CD8-positive, alpha-beta memory T cell (primary cell): Measurements from ENCODE around the gene EDA. TPM values are rescaled to one million over a fixed set of nuclear protein-coding genes. Genes with fewer than 3 reads are reported as not detected.

Experiments used
- CTCF ChIA-PET: fragments of 350-600 bp; sonication (Branson Sonifier 250); formaldehyde crosslinking; loops from one replicate; lab custom pipeline; 2021; ENCODE audit warnings: antibody characterized with exemption; lab: Charles Lee
- POLR2A ChIA-PET: fragments of 350-600 bp; sonication (Branson Sonifier 250); formaldehyde crosslinking; loops from one replicate; lab custom pipeline; 2021; ENCODE audit warnings: antibody characterized with exemption; lab: Charles Lee
- DNase-seq, 5 donors: peaks; one replicate each; pipeline versions ENCODE4 v3.0.0 to v3.0.0-alpha.2; 2020 to 2022; ENCODE audit warnings: mixed read lengths in 1 of 5
- H3K27ac ChIP-seq: one replicate; pipeline ENCODE4 v1.7.0; 2013; ENCODE audit warnings: low read depth, mild to moderate bottlenecking, low read length, moderate library complexity
- H3K27me3 ChIP-seq: 2 replicates; pipeline ENCODE4 v1.7.0; 2013; ENCODE audit warnings: low read length, mild to moderate bottlenecking; ENCODE audit not compliant: insufficient read depth, poor library complexity, severe bottlenecking
- H3K36me3 ChIP-seq: 2 replicates; pipeline ENCODE4 v1.7.0; 2013; ENCODE audit warnings: mild to moderate bottlenecking, low read length, moderate library complexity; ENCODE audit not compliant: insufficient read depth
- H3K4me1 ChIP-seq: 2 replicates; pipeline ENCODE4 v1.7.0; 2013; ENCODE audit warnings: mild to moderate bottlenecking, low read length, moderate library complexity; ENCODE audit not compliant: insufficient read depth
- H3K4me3 ChIP-seq: 2 replicates; pipeline ENCODE4 v1.7.0; 2013; ENCODE audit warnings: mild to moderate bottlenecking, low read length
- H3K9me3 ChIP-seq: 2 replicates; pipeline ENCODE4 v1.7.0; 2013; ENCODE audit warnings: mild to moderate bottlenecking, low read length
- H3K27ac Mint-ChIP-seq, 8 donors: one replicate each; pipeline ENCODE4 v1.8.0; 2020 to 2021; ENCODE audit warnings: mixed read lengths in 8 of 8, mild to moderate bottlenecking in 6 of 8, inconsistent platforms in 3 of 8, moderate library complexity in 3 of 8
- H3K27me3 Mint-ChIP-seq, 2 donors: one replicate each; pipeline ENCODE4 v1.8.0; 2020 to 2021; ENCODE audit warnings: mixed read lengths in 2 of 2, mild to moderate bottlenecking in 1 of 2, moderate library complexity in 1 of 2
- H3K36me3 Mint-ChIP-seq, 3 donors: one replicate each; pipeline ENCODE4 v1.8.0; 2020 to 2021; ENCODE audit warnings: mixed read lengths in 3 of 3, inconsistent platforms in 1 of 3, mild to moderate bottlenecking in 1 of 3
- H3K4me1 Mint-ChIP-seq, 3 donors: one replicate each; pipeline ENCODE4 v1.8.0; 2020 to 2021; ENCODE audit warnings: mixed read lengths in 3 of 3, inconsistent platforms in 1 of 3, mild to moderate bottlenecking in 1 of 3
- H3K4me3 Mint-ChIP-seq, 7 donors: one replicate each; pipeline ENCODE4 v1.8.0; 2020 to 2021; ENCODE audit warnings: mixed read lengths in 7 of 7, mild to moderate bottlenecking in 6 of 7, moderate library complexity in 4 of 7, inconsistent platforms in 2 of 7
- H3K9me3 Mint-ChIP-seq, 5 donors: one replicate each; pipeline ENCODE4 v1.8.0; 2020 to 2022; ENCODE audit warnings: mixed read lengths in 5 of 5, mild to moderate bottlenecking in 3 of 5, moderate library complexity in 2 of 5, inconsistent platforms in 1 of 5
- polyA plus RNA-seq: library from polyadenylated mRNA; unstranded; fragments of 300-500 nt; fragmentation: Illumina TruSeq; gene quantifications from one replicate; pipeline ENCODE4 v1.2.3, GENCODE V29; 2021
- total RNA-seq, 2 experiments: library from RNA; stranded (reverse); gene quantifications; one replicate each; pipeline ENCODE4 v1.2.3, GENCODE V29; 2021

Gene EDA
- total and polyA plus RNA-seq, 3 experiments from 2014 or later, result 0.53 to 1.1 (median 0.57) TPM

DNA sequence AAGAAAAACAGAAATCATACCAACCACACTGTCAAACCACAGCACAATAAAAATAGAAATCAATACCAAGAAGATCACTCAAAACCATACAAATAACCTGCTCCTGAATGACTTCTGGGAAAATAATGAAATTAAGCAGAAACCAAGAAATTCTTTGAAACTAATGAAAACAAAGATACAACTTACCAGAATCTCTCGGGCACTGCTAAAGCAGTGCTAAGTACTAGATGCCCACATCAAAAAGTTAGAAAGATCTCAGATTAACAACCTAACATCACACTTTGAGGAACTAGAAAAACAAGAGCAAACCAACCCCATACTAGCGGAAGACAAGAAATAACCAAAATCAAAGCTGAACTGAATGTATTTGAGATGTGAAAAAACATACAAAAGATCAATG lies 400.6 kb downstream of the EDA start:
- ChIA-PET CTCF (no interaction called here), POLR2A (no interaction called here)
- peaks cover 5 to 15% of the 10 kb centered on the region in 2 donors for H3K27me3 Mint-ChIP-seq

DNA sequence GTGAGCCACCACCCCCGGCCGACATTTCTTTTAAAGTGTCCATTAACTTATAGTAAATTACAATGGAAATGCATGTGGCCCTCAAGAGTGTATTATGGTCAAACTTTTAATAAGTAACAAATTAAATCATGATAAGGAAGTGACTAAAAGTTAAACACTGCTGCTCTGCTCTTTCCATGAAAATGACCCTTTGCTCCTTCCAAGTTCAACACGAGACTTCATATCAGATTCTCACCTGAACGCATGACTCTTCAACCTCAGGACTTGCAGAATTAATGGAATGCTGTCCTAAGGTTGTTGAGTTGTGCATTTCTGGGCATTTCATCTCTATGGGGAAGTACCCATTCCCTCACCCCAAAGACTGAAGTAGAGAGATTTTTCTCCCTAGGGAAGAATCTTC lies 406.7 kb downstream of the EDA start:
- H3K4me3 ChIP-seq, result no peak overlapping the region
- H3K4me1 ChIP-seq, result peaks cover 9% of the 10 kb centered on the region
- ChIA-PET CTCF (no interaction called here), POLR2A (no interaction called here)
- H3K27me3 Mint-ChIP-seq, result peaks cover 0 to 6% of the 10 kb centered on the region in 2 donors
- no peaks in the 10 kb centered on the region for H3K36me3 ChIP-seq
- H3K9me3 Mint-ChIP-seq, result no peaks in the 10 kb centered on the region
- H3K9me3 ChIP-seq, result no peaks in the 10 kb centered on the region
- peaks cover 17 to 24% (median 17%) of the 10 kb centered on the region in 3 donors for H3K4me1 Mint-ChIP-seq
- no peak overlapping the region for H3K4me3 Mint-ChIP-seq
- H3K27ac Mint-ChIP-seq, result no peak overlapping the region
- no peaks in the 10 kb centered on the region for H3K36me3 Mint-ChIP-seq
- H3K27ac ChIP-seq, result no peak overlapping the region
- H3K27me3 ChIP-seq, result no peaks in the 10 kb centered on the region
- no peak for DNase-seq

More for the DNA sequence above, 400.6 kb downstream of the EDA start:
- no peak overlapping the region for H3K4me3 ChIP-seq
- no peak for DNase-seq
- H3K27ac ChIP-seq, result no peak overlapping the region
- peak overlapping the region in 5 of 8 donors; percentile 0 to 72 (median 55) for H3K27ac Mint-ChIP-seq
- H3K4me3 Mint-ChIP-seq, result peak overlapping the region in 4 of 7 donors; percentile 5 to 47 (median 26)
- no peaks in the 10 kb centered on the region for H3K4me1 ChIP-seq
- H3K9me3 Mint-ChIP-seq, result no peaks in the 10 kb centered on the region
- H3K36me3 ChIP-seq, result no peaks in the 10 kb centered on the region
- no peaks in the 10 kb centered on the region for H3K27me3 ChIP-seq
- no peaks in the 10 kb centered on the region for H3K36me3 Mint-ChIP-seq
- peaks cover 12 to 15% (median 15%) of the 10 kb centered on the region in 3 donors for H3K4me1 Mint-ChIP-seq
- no peaks in the 10 kb centered on the region for H3K9me3 ChIP-seq

DNA sequence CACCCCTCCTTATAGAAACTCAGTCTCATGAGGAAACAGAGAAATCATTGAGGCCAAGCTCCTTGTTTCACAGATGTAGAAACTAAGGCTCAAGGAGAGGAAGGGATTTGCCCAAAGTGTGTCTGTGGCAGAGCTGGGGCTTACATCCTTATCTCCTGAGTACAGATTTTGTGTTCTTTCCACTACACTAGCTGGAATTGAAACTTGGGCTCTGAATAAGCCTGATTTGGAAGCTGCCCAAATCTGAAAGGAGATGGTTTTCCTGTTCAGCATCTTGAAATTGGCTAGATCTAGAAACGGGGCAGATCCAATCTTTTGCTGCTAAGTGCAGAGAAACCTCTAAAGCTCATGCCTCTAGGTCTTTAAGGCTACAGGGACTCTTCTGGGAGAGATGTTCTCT lies 409.6 kb downstream of the EDA start:
- Mint-ChIP-seq H3K9me3 (no peaks in the 10 kb centered on the region), H3K4me3 (peak overlapping the region in 1 of 7 donors; percentile 26), H3K4me1 (peaks cover 18 to 31% (median 22%) of the 10 kb centered on the region in 3 donors), H3K27ac (peak overlapping the region in 2 of 8 donors; percentile 14 to 40), H3K36me3 (no peaks in the 10 kb centered on the region), H3K27me3 (peaks cover 0 to 6% of the 10 kb centered on the region in 2 donors)
- H3K9me3 ChIP-seq, result no peaks in the 10 kb centered on the region
- H3K36me3 ChIP-seq, result no peaks in the 10 kb centered on the region
- no peak overlapping the region for H3K4me3 ChIP-seq
- ChIA-PET CTCF (no interaction called here), POLR2A (no interaction called here)
- no peak overlapping the region for H3K27ac ChIP-seq
- DNase-seq, result no peak
- peaks cover 9% of the 10 kb centered on the region for H3K4me1 ChIP-seq
- no peaks in the 10 kb centered on the region for H3K27me3 ChIP-seq

DNA sequence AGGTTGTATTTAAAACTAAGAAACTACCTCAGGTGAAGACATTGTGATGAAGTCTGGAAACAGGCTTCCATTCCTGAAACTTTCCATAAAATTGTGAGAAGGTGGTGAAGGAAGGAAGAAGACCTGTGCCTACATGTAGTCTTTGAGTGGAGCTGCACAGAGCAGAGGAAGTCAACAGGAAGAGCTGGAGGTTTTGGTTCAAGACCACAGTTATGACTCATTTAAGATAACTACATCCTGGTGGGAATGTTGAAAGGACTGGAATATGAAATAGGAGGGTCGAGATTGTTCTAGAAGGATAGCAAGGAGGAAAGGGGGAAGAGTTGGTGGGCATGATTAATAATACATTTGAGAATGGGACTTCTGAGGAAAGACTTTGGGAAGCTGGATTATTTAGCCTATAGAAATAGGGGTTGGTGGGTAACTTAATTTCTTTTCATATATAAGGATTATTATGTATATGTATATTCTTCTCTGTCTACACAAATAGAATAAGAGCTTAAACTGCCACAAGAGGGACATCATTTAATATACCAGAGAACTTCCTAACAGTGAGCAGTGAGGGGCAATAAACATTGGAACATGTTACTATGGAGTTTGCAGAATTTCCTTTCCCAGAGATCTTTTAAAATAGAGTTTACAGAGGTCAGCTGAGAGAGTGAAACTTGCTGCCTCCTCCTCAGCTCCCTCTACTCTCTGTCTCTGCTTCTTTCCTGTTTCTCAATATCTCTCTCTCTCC lies 410.4 kb downstream of the EDA start:
- H3K4me3 Mint-ChIP-seq, result peak overlapping the region in 2 of 7 donors; percentile 10 to 20
- H3K27me3 Mint-ChIP-seq, result peaks cover 3 to 8% of the 10 kb centered on the region in 2 donors
- Histone ChIP-seq H3K27me3 (no peaks in the 10 kb centered on the region), H3K4me1 (peaks cover 17% of the 10 kb centered on the region), H3K36me3 (no peaks in the 10 kb centered on the region), H3K9me3 (no peaks in the 10 kb centered on the region), H3K4me3 (no peak overlapping the region), H3K27ac (no peak overlapping the region)
- H3K36me3 Mint-ChIP-seq, result no peaks in the 10 kb centered on the region
- POLR2A ChIA-PET, result no interaction called here
- peaks cover 18 to 37% (median 23%) of the 10 kb centered on the region in 3 donors for H3K4me1 Mint-ChIP-seq
- peak overlapping the region in 1 of 8 donors; percentile 8 for H3K27ac Mint-ChIP-seq
- CTCF ChIA-PET, result no interaction called here
- no peak for DNase-seq
- H3K9me3 Mint-ChIP-seq, result no peaks in the 10 kb centered on the region

DNA sequence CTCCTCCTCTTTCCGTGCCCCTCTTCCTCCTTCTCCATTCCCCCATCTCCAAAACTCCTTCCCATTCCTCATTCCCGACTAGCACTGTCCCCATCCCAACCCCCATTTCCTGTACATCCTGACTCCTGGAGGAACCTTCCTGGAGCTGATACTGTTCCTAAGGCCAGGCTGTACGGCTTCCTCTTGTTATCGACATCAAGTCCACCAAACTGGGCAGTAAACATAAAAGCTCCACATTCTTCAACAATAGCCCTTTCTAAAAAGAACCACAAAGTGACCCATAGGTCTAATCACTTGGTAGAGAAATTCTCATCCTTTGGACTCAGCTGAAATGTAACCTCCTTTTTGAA lies 410.9 kb downstream of the EDA start:
- DNase-seq, result no peak
- peak overlapping the region in 1 of 7 donors; percentile 8 for H3K4me3 Mint-ChIP-seq
- H3K36me3 Mint-ChIP-seq, result no peaks in the 10 kb centered on the region
- no peak overlapping the region for H3K27ac Mint-ChIP-seq
- H3K4me1 Mint-ChIP-seq, result peaks cover 18 to 37% (median 23%) of the 10 kb centered on the region in 3 donors
- peaks cover 3 to 12% of the 10 kb centered on the region in 2 donors for H3K27me3 Mint-ChIP-seq
- no peaks in the 10 kb centered on the region for H3K36me3 ChIP-seq
- no peak overlapping the region for H3K4me3 ChIP-seq
- ChIA-PET CTCF (no interaction called here), POLR2A (no interaction called here)
- no peaks in the 10 kb centered on the region for H3K9me3 ChIP-seq
- no peak overlapping the region for H3K27ac ChIP-seq
- H3K9me3 Mint-ChIP-seq, result no peaks in the 10 kb centered on the region
- peaks cover 20% of the 10 kb centered on the region for H3K4me1 ChIP-seq
- H3K27me3 ChIP-seq, result no peaks in the 10 kb centered on the region

DNA sequence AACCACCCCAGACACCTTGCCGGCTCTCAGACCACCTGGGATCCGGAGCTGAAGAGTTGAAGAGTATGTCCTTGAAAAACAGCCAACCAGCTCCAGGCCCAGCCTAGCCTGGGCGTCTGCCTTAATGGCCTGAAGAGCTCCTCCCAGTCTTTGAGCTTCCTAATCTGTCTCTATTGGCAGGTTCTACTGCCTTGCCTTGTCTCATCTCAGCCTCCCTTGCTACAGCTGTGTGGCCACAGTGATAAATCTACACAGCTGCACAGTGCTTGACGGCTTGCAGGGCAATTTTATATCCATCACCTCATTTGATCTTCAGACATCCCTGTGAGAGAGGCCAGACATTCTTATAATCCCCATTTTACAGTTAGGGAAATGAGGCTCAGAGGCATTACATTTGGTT lies 413.9 kb downstream of the EDA start:
- Mint-ChIP-seq H3K4me1 (peaks cover 18 to 34% (median 23%) of the 10 kb centered on the region in 3 donors), H3K4me3 (no peak overlapping the region), H3K9me3 (no peaks in the 10 kb centered on the region), H3K27ac (no peak overlapping the region), H3K36me3 (no peaks in the 10 kb centered on the region), H3K27me3 (peaks cover 3 to 16% of the 10 kb centered on the region in 2 donors)
- no peak for DNase-seq
- CTCF ChIA-PET, result interaction anchor here (1.1 kb wide), 1 partner anchor 402 kb away, joined by 3 read pairs; no protein-coding TSS in a partner anchor
- Histone ChIP-seq H3K36me3 (no peaks in the 10 kb centered on the region), H3K27me3 (no peaks in the 10 kb centered on the region), H3K9me3 (no peaks in the 10 kb centered on the region), H3K27ac (no peak overlapping the region), H3K4me3 (no peak overlapping the region), H3K4me1 (peaks cover 20% of the 10 kb centered on the region)
- POLR2A ChIA-PET, result no interaction called here

DNA sequence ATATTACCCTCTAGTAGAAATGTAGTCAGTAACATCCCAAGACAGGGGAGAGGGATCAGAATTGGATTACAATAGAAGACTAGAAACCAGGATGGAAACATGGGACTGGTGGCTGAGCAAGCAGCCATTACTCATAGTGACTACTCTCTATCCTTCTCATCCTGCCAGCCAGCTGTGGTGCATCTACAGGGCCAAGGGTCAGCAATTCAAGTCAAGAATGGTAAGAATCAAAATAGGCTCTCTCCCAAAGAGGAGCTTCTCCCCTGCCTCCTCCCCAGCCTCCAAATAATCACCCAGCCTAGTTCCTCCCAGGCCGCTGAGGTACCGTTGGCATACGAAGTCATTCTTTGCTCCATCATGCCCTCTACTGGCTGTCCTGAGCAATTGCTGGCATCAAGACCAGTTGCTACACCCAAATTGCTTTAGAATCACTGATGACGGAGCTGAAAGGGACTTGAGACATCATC lies 414.4 kb downstream of the EDA start:
- H3K27ac ChIP-seq, result no peak overlapping the region
- Mint-ChIP-seq H3K9me3 (no peaks in the 10 kb centered on the region), H3K27me3 (peaks cover 3 to 17% of the 10 kb centered on the region in 2 donors), H3K4me1 (peaks cover 18 to 29% (median 23%) of the 10 kb centered on the region in 3 donors), H3K27ac (peak overlapping the region in 2 of 8 donors; percentile 4 to 21), H3K4me3 (peak overlapping the region in 1 of 7 donors; percentile 19), H3K36me3 (no peaks in the 10 kb centered on the region)
- peaks cover 20% of the 10 kb centered on the region for H3K4me1 ChIP-seq
- DNase-seq, result peak in 4 of 5 donors; percentile 3 to 33 (median 15)
- CTCF ChIA-PET, result interaction anchor here (0.7 to 1.1 kb wide), 2 partner anchors 403 to 413 kb away, joined by 3 read pairs; no protein-coding TSS in a partner anchor
- no peak overlapping the region for H3K4me3 ChIP-seq
- POLR2A ChIA-PET, result no interaction called here
- H3K9me3 ChIP-seq, result no peaks in the 10 kb centered on the region
- no peaks in the 10 kb centered on the region for H3K27me3 ChIP-seq
- no peaks in the 10 kb centered on the region for H3K36me3 ChIP-seq

DNA sequence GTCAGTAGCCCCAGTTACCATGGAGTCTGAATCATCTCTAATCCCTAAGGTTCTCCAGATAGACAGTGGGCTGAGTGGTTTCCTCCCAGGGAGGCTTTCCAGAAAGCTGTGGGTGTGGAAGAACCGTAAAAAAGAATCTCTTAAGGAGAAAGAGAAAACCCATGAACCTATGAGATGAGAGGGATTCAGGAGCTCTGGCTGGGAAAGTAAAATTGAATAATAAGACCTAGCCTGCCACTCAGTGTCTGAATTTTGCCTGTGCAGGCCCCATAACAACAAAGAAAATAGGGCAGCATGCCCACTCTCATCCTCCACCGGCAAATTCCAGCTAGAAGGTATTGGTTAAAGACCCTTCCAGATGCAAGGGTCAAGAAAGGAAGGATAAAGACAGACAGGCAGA lies 416.9 kb downstream of the EDA start:
- Mint-ChIP-seq H3K4me3 (no peak overlapping the region), H3K9me3 (no peaks in the 10 kb centered on the region), H3K4me1 (peaks cover 2 to 13% (median 6%) of the 10 kb centered on the region in 3 donors), H3K27ac (no peak overlapping the region), H3K36me3 (no peaks in the 10 kb centered on the region), H3K27me3 (peaks cover 3 to 11% of the 10 kb centered on the region in 2 donors)
- ChIA-PET POLR2A (no interaction called here), CTCF (no interaction called here)
- Histone ChIP-seq H3K36me3 (no peaks in the 10 kb centered on the region), H3K4me3 (no peak overlapping the region), H3K9me3 (no peaks in the 10 kb centered on the region), H3K27me3 (no peaks in the 10 kb centered on the region), H3K27ac (no peak overlapping the region), H3K4me1 (peaks cover 11% of the 10 kb centered on the region)
- DNase-seq, result no peak
